HepG2 (cell line): Measurements from ENCODE around the gene BCAS1. TPM values are rescaled to one million over a fixed set of nuclear protein-coding genes. Genes with fewer than 3 reads are reported as not detected.

Source experiments
- ATAC-seq: fragments of 200-7000 bp; cut with Tn5 transposase; 3 replicates; pipeline ENCODE4 v1.9.1; 2020; ENCODE audit warnings: mild to moderate bottlenecking, moderate library complexity
- BruUV-seq: library from RNA; stranded (reverse); fragments of 400-500 nt; replicated peaks from 2 replicates; lab custom pipeline; 2021; lab: Mats Ljungman, UMichigan
- CTCF ChIA-PET: fragments of 300-600 bp; formaldehyde crosslinking; extraction: SDS; loops from one replicate; lab custom pipeline; 2021; ENCODE audit warnings: low total read pairs, inconsistent platforms, low intra/inter-chr PET ratio; lab: Yijun Ruan, JAX
- POLR2A ChIA-PET: fragments of 350-600 bp; sonication (Branson Sonifier 250); formaldehyde crosslinking; loops from one replicate; lab custom pipeline; 2020; ENCODE audit warnings: antibody characterized with exemption, inconsistent platforms; lab: Yijun Ruan, JAX
- DNase-seq: peaks from one replicate; pipeline ENCODE4 v3.0.0-alpha.2; 2015; ENCODE audit warnings: low spot score
- FAIRE-seq: peaks from 3 replicates; lab custom pipeline; 2011; peaks lifted over from hg19 to GRCh38; lab: Jason Lieb, UNC
- H2AFZ ChIP-seq: one replicate; pipeline ENCODE4 v1.6.1; 2011; ENCODE audit warnings: low read length, inconsistent platforms
- H3K27ac ChIP-seq: fragments of 300-600 bp; 3 replicates; pipeline ENCODE4 v1.8.0; 2011; ENCODE audit warnings: mixed run types, mild to moderate bottlenecking, mixed read lengths, low read length, inconsistent platforms; ENCODE audit not compliant: insufficient read depth; ENCODE audit errors: extremely low read length
- H3K27me3 ChIP-seq, 2 experiments: fragments of 200-600 bp in 1 of 2; 2 replicates in 1 of 2; 3 replicates in 1 of 2; pipeline versions ENCODE4 v1.6.0 to v1.8.0; 2011; ENCODE audit warnings: low read length in 2 of 2, mild to moderate bottlenecking in 2 of 2, moderate library complexity in 2 of 2, inconsistent platforms in 1 of 2; ENCODE audit not compliant: insufficient read depth in 2 of 2, control insufficient read depth in 1 of 2
- H3K36me3 ChIP-seq, 2 experiments: fragments of 200-600 bp in 1 of 2; replicated peaks in 1 of 2; 2 replicates in 1 of 2; 3 replicates in 1 of 2; pipeline versions ENCODE4 v1.5.1 to v1.8.0; 2011; ENCODE audit warnings: low read length in 2 of 2, inconsistent platforms in 1 of 2; ENCODE audit not compliant: insufficient read depth in 2 of 2, control insufficient read depth in 1 of 2
- H3K4me1 ChIP-seq: 2 replicates; pipeline ENCODE4 v1.5.1; 2012; ENCODE audit warnings: low read length, inconsistent platforms; ENCODE audit not compliant: insufficient read depth
- H3K4me2 ChIP-seq: 2 replicates; pipeline ENCODE4 v1.6.0; 2011; ENCODE audit warnings: low read depth, low read length, inconsistent platforms
- H3K4me3 ChIP-seq, 3 experiments: fragments of 200-600 bp in 1 of 3; sonication (generic), shearing (Covaris generic) in 1 of 3; replicated peaks in 1 of 3; 2 replicates each; pipeline ENCODE4 v1.5.1; 2011 to 2016; ENCODE audit warnings: low read length in 3 of 3, inconsistent platforms in 2 of 3, low read depth in 2 of 3, mild to moderate bottlenecking in 2 of 3, control low read depth in 1 of 3, mixed read lengths in 1 of 3; ENCODE audit not compliant: insufficient read depth in 1 of 3
- H3K79me2 ChIP-seq: one replicate; pipeline ENCODE4 v1.6.1; 2011; ENCODE audit warnings: low read length, inconsistent platforms; ENCODE audit not compliant: insufficient read depth
- H3K9ac ChIP-seq: 2 replicates; pipeline ENCODE4 v1.6.0; 2011; ENCODE audit warnings: mild to moderate bottlenecking, low read depth, low read length, inconsistent platforms; ENCODE audit not compliant: insufficient read depth
- H3K9me3 ChIP-seq: 2 replicates; pipeline ENCODE4 v1.5.1; 2012; ENCODE audit warnings: mild to moderate bottlenecking, low read length
- H4K20me1 ChIP-seq: 2 replicates; pipeline ENCODE4 v1.6.0; 2011; ENCODE audit warnings: inconsistent platforms, mild to moderate bottlenecking, low read length, moderate library complexity; ENCODE audit not compliant: insufficient read depth
- BRCA1 ChIP-seq: sonication (generic); formaldehyde crosslinking; IDR thresholded peaks from 2 replicates; pipeline ENCODE4 v1.4.0; 2020; ENCODE audit warnings: missing genetic modification reagents
- CREM ChIP-seq, 2 experiments: sonication (generic) in 1 of 2; formaldehyde crosslinking in 1 of 2; IDR thresholded peaks; 2 replicates each; pipeline versions ENCODE4 v1.4.0 to v1.6.1; 2016 to 2020; ENCODE audit warnings: antibody characterized with exemption in 1 of 2, mild to moderate bottlenecking in 1 of 2, missing genetic modification reagents in 1 of 2
- KLF11 ChIP-seq: IDR thresholded peaks from 2 replicates; pipeline ENCODE4 v1.6.1; 2016; ENCODE audit warnings: missing compliant biosample characterization
- NR2C2 ChIP-seq: sonication (generic); formaldehyde crosslinking; IDR thresholded peaks from 2 replicates; pipeline ENCODE4 v1.4.0; 2020; ENCODE audit warnings: missing genetic modification reagents, mild to moderate bottlenecking, moderate library complexity, borderline replicate concordance
- ZBTB7A ChIP-seq: sonication (generic); formaldehyde crosslinking; IDR thresholded peaks from 2 replicates; pipeline ENCODE4 v1.8.0; 2022; ENCODE audit warnings: mild to moderate bottlenecking, missing genetic modification reagents
- WGBS: methylation state at CpG from one replicate; pipeline ENCODE4 v1.1.6; 2017; ENCODE audit warnings: low lambda C conversion rate; 5-methylcytosine and 5-hydroxymethylcytosine counted together
- in situ Hi-C: cut with HindIII; loops from 2 replicates; pipeline ENCODE4 v1.10.0; 2017; ENCODE audit warnings: low pct_unique_long_range_greater_than_20kb; ENCODE audit not compliant: extremely low pct_ligation_motif_present
- intact Hi-C: fragments of 100-400 bp; cut with micrococcal nuclease; formaldehyde crosslinking; loops from one replicate; pipeline ENCODE4 v1.10.0; 2022; ENCODE audit not compliant: unreplicated experiment
- polyA plus RNA-seq, 8 experiments: library from polyadenylated mRNA; depleted of rRNA in 3 of 8; stranded (reverse) in 7 of 8; unstranded in 1 of 8; fragments of >200 nt; fragmentation: Illumina TruSeq in 4 of 8; extraction: Trizol in 4 of 8; gene quantifications; 2 replicates each; pipeline versions ENCODE4 v1.2.1 to v1.2.3, GENCODE V29; 2011 to 2016; ENCODE audit warnings: low read depth in 4 of 8, missing spikeins in 1 of 8, mixed read lengths in 1 of 8; ENCODE audit not compliant: insufficient read depth in 1 of 8
- total RNA-seq, 5 experiments: library from RNA; depleted of rRNA; stranded (reverse); fragments of >200 nt; fragmentation: Illumina TruSeq; extraction: Trizol; gene quantifications; 2 replicates each; pipeline ENCODE4 v1.2.3, GENCODE V29; 2016; ENCODE audit warnings: low read depth in 1 of 5
- TF ChIP-seq, protein P1 (sequence below): sonication (generic); formaldehyde crosslinking; IDR thresholded peaks from 2 replicates; pipeline ENCODE4 v1.8.0; 2022; ENCODE audit warnings: missing genetic modification reagents, low read depth, mild to moderate bottlenecking, borderline replicate concordance
- TF ChIP-seq, protein P2 (sequence below), 2 experiments: fragments of 450-650 bp in 1 of 2; sonication (generic) in 1 of 2; formaldehyde crosslinking in 1 of 2; IDR thresholded peaks; 2 replicates each; pipeline versions ENCODE4 v1.6.1 to v1.8.0; 2016 to 2022; ENCODE audit warnings: antibody characterized with exemption in 1 of 2, mild to moderate bottlenecking in 1 of 2, missing genetic modification reagents in 1 of 2

The BCAS1 gene
- total and polyA plus RNA-seq, 2 of the 13 experiments (the other 11 are each of a cell fraction or from before 2014, with no cell fraction given), result 0.55 to 0.91 TPM

DNA sequence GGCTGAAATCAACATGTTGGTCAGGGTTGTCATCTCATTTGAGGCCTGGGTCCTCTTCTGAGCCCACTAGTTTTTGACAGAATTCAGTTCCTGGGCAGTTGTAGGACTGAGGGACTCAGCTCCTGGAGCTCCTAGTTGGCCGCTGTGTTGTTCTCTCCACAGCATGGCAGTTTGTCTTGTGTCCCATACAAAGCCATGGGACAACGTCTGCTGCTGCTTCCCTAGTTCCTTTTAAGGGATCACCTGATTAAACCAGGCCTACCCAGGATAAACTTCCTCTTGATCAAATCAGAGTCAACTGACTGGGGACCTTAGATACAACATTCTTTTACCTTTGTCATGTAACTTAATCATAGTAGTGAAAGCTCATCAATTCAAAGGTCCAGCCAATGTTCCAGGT is 141.0 kb downstream of the BCAS1 start:
- POLR2A ChIA-PET, result no interaction called here
- H3K4me1 ChIP-seq, result peaks cover 42% of the 10 kb centered on the region
- no peaks in the 10 kb centered on the region for H3K36me3 ChIP-seq
- no peak for DNase-seq
- TF ChIP-seq CREM (IDR thresholded peaks at IDR 0.05), result no peak
- no peak for TF ChIP-seq CREM (CRISPR knock-in tag; IDR thresholded peaks at IDR 0.05)
- no peak for TF ChIP-seq ZBTB7A (CRISPR knock-in tag)
- TF ChIP-seq, all 625 proteins: peak for 0
- Histone ChIP-seq H2AFZ (no peak overlapping the region), H3K9ac (no peak overlapping the region), H3K4me3 (no peak overlapping the region), H3K9me3 (no peaks in the 10 kb centered on the region), H4K20me1 (no peaks in the 10 kb centered on the region), H3K79me2 (no peaks in the 10 kb centered on the region), H3K4me2 (no peak overlapping the region), H3K27me3 (peaks cover 0 to 10% of the 10 kb centered on the region in 2 experiments; a peak in 1 of 5 replicates), H3K27ac (no peak overlapping the region)
- intact Hi-C loops (no loop called here), in situ Hi-C loops (no loop called here)
- CTCF ChIA-PET, result no interaction called here
- FAIRE-seq (no peak), ATAC-seq (no peak)
- BruUV-seq, result no TSS peak
- WGBS, result 59% methylated on average over 2 of the region's 2 CpGs

DNA sequence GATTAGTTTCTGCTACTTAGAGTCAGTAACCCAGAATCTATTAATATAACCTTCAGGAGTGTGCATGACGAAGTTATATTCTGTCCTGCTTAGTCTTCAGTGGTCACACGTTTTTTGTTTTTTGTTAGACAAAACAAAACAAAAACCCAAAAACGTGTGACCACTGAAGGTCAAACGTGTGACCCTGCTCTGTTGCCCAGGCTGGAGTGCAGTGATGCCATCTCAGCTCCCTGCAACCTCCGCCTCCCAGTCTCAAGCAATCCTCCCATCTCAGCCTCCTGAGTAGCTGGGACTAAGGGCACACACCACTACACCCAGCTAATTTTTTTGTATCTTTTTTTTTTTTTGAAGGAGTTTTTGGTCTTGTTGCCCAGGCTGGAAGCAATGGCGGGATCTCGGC is 142.4 kb downstream of the BCAS1 start:
- no peaks in the 10 kb centered on the region for H3K79me2 ChIP-seq
- ATAC-seq (no peak), DNase-seq (no peak), FAIRE-seq (no peak)
- BruUV-seq, result no TSS peak
- H3K27me3 ChIP-seq, result peaks cover 0 to 5% of the 10 kb centered on the region in 2 experiments; a peak in 1 of 5 replicates
- H4K20me1 ChIP-seq, result no peaks in the 10 kb centered on the region
- in situ Hi-C loops, result no loop called here
- POLR2A ChIA-PET, result no interaction called here
- H3K4me3 ChIP-seq, result no peak overlapping the region
- no peak overlapping the region for H3K27ac ChIP-seq
- intact Hi-C loops, result no loop called here
- peaks cover 56% of the 10 kb centered on the region for H3K4me1 ChIP-seq
- no peaks in the 10 kb centered on the region for H3K9me3 ChIP-seq
- H3K36me3 ChIP-seq, result no peaks in the 10 kb centered on the region
- WGBS, result 59% methylated on average over 7 of the region's 7 CpGs
- no peak overlapping the region for H3K4me2 ChIP-seq
- no peak overlapping the region for H3K9ac ChIP-seq
- CTCF ChIA-PET, result interaction anchor here (0.7 kb wide), 1 partner anchor 175 kb away, joined by 3 read pairs; no protein-coding TSS in a partner anchor
- H2AFZ ChIP-seq, result no peak overlapping the region
- TF ChIP-seq NR2C2 (CRISPR knock-in tag), result no peak
- TF ChIP-seq, protein P1, sequence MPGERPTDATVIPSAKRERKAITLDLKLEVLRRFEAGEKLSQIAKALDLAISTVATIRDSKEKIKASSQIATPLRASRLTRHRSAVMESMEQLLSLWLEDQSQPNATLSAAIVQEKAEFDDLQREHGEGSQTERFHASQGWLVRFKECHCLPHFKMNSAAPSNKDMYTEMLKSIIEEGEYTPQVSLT (CRISPR knock-in tag), result no peak
- no peak for TF ChIP-seq BRCA1 (CRISPR knock-in tag)
- TF ChIP-seq KLF11, result no peak
- TF ChIP-seq, protein P2, sequence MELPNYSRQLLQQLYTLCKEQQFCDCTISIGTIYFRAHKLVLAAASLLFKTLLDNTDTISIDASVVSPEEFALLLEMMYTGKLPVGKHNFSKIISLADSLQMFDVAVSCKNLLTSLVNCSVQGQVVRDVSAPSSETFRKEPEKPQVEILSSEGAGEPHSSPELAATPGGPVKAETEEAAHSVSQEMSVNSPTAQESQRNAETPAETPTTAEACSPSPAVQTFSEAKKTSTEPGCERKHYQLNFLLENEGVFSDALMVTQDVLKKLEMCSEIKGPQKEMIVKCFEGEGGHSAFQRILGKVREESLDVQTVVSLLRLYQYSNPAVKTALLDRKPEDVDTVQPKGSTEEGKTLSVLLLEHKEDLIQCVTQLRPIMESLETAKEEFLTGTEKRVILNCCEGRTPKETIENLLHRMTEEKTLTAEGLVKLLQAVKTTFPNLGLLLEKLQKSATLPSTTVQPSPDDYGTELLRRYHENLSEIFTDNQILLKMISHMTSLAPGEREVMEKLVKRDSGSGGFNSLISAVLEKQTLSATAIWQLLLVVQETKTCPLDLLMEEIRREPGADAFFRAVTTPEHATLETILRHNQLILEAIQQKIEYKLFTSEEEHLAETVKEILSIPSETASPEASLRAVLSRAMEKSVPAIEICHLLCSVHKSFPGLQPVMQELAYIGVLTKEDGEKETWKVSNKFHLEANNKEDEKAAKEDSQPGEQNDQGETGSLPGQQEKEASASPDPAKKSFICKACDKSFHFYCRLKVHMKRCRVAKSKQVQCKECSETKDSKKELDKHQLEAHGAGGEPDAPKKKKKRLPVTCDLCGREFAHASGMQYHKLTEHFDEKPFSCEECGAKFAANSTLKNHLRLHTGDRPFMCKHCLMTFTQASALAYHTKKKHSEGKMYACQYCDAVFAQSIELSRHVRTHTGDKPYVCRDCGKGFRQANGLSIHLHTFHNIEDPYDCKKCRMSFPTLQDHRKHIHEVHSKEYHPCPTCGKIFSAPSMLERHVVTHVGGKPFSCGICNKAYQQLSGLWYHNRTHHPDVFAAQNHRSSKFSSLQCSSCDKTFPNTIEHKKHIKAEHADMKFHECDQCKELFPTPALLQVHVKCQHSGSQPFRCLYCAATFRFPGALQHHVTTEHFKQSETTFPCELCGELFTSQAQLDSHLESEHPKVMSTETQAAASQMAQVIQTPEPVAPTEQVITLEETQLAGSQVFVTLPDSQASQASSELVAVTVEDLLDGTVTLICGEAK (IDR thresholded peaks at IDR 0.05), result no peak
- TF ChIP-seq, protein P2 (CRISPR knock-in tag; IDR thresholded peaks at IDR 0.05), result no peak
